H9 (cell line): Measurements from ENCODE around the gene CCDC12. TPM values are rescaled to one million over a fixed set of nuclear protein-coding genes. Genes with fewer than 3 reads are reported as not detected.

Experiments
- DNase-seq: peaks from one replicate; pipeline ENCODE4 v3.0.0-alpha.2; 2017
- H2AFZ ChIP-seq: one replicate; pipeline ENCODE4 v1.6.1; 2013; ENCODE audit warnings: mild to moderate bottlenecking, low read length, control low read depth, moderate library complexity
- H2AK5ac ChIP-seq: 2 replicates; pipeline ENCODE4 v1.6.1; 2013; ENCODE audit warnings: low read length, control low read depth, mixed read lengths; ENCODE audit not compliant: insufficient read length
- H2BK120ac ChIP-seq: one replicate; pipeline ENCODE4 v1.6.1; 2013; ENCODE audit warnings: low read depth, mild to moderate bottlenecking, low read length, control low read depth, inconsistent platforms; ENCODE audit not compliant: poor library complexity, severe bottlenecking
- H2BK12ac ChIP-seq: 2 replicates; pipeline ENCODE4 v1.6.1; 2013; ENCODE audit warnings: low read length, control low read depth, mixed read lengths, low read depth; ENCODE audit not compliant: insufficient read length
- H2BK15ac ChIP-seq: 2 replicates; pipeline ENCODE4 v1.6.1; 2013; ENCODE audit warnings: low read depth, low read length, control low read depth
- H2BK20ac ChIP-seq: one replicate; pipeline ENCODE4 v1.6.1; 2013; ENCODE audit warnings: low read depth, mild to moderate bottlenecking, low read length, control low read depth, inconsistent platforms; ENCODE audit not compliant: poor library complexity, severe bottlenecking
- H2BK5ac ChIP-seq: 2 replicates; pipeline ENCODE4 v1.6.1; 2013; ENCODE audit warnings: low read length, control low read depth, mixed read lengths; ENCODE audit not compliant: insufficient read length
- H3K14ac ChIP-seq: 2 replicates; pipeline ENCODE4 v1.6.1; 2013; ENCODE audit warnings: low read length, control low read depth; ENCODE audit not compliant: insufficient read depth
- H3K18ac ChIP-seq: 2 replicates; pipeline ENCODE4 v1.6.1; 2013; ENCODE audit warnings: low read depth, mild to moderate bottlenecking, mixed read lengths, low read length, control low read depth; ENCODE audit not compliant: insufficient read length
- H3K23ac ChIP-seq: 2 replicates; pipeline ENCODE4 v1.6.1; 2013; ENCODE audit warnings: low read length, control low read depth, mixed read lengths, low read depth; ENCODE audit not compliant: insufficient read length
- H3K23me2 ChIP-seq: 2 replicates; pipeline ENCODE4 v1.6.1; 2013; ENCODE audit warnings: low read depth, mild to moderate bottlenecking, mixed read lengths, low read length, control low read depth; ENCODE audit not compliant: insufficient read length, poor library complexity, severe bottlenecking
- H3K27ac ChIP-seq: 2 replicates; pipeline ENCODE4 v1.5.1; 2013; ENCODE audit warnings: low read length, control low read depth, mixed read lengths, low read depth; ENCODE audit not compliant: insufficient read length
- H3K27me3 ChIP-seq: 2 replicates; pipeline ENCODE4 v1.6.1; 2013; ENCODE audit warnings: low read length, control low read depth, inconsistent platforms; ENCODE audit not compliant: insufficient read depth
- H3K4ac ChIP-seq: 2 replicates; pipeline ENCODE4 v1.6.1; 2013; ENCODE audit warnings: low read depth, mild to moderate bottlenecking, control low read depth, inconsistent platforms, low read length, moderate library complexity
- H3K4me1 ChIP-seq: 2 replicates; pipeline ENCODE4 v1.6.1; 2013; ENCODE audit warnings: low read length, control low read depth, inconsistent platforms; ENCODE audit not compliant: insufficient read depth
- H3K4me2 ChIP-seq: 2 replicates; pipeline ENCODE4 v1.6.1; 2013; ENCODE audit warnings: low read length, control low read depth, mixed read lengths; ENCODE audit not compliant: insufficient read length, insufficient read depth
- H3K56ac ChIP-seq: 2 replicates; pipeline ENCODE4 v1.6.1; 2013; ENCODE audit warnings: low read depth, mild to moderate bottlenecking, mixed read lengths, low read length, control low read depth; ENCODE audit not compliant: insufficient read length
- H3K79me1 ChIP-seq: 2 replicates; pipeline ENCODE4 v1.6.1; 2013; ENCODE audit warnings: low read depth, mild to moderate bottlenecking, moderate library complexity, low read length, control low read depth, inconsistent platforms; ENCODE audit not compliant: insufficient read depth, poor library complexity, severe bottlenecking
- H3K79me2 ChIP-seq: 2 replicates; pipeline ENCODE4 v1.6.1; 2013; ENCODE audit warnings: low read length, control low read depth, inconsistent platforms; ENCODE audit not compliant: insufficient read depth
- H3K9ac ChIP-seq: 2 replicates; pipeline ENCODE4 v1.6.1; 2013; ENCODE audit warnings: low read length, control low read depth, mixed read lengths; ENCODE audit not compliant: insufficient read length; ENCODE audit errors: extremely low read depth
- H3K9me3 ChIP-seq: one replicate; pipeline ENCODE4 v1.6.1; 2013; ENCODE audit warnings: low read depth, low read length, inconsistent platforms; ENCODE audit not compliant: control insufficient read depth
- H3T11ph ChIP-seq: one replicate; pipeline ENCODE4 v1.6.1; 2013; ENCODE audit warnings: mild to moderate bottlenecking, low read length, control low read depth, inconsistent platforms
- H4K20me1 ChIP-seq: one replicate; pipeline ENCODE4 v1.6.1; 2013; ENCODE audit not compliant: control insufficient read depth, insufficient read length, insufficient read depth
- H4K5ac ChIP-seq: 2 replicates; pipeline ENCODE4 v1.6.1; 2013; ENCODE audit warnings: low read depth, mild to moderate bottlenecking, mixed read lengths, low read length, control low read depth; ENCODE audit not compliant: insufficient read length
- H4K8ac ChIP-seq: replicated peaks from 2 replicates; pipeline ENCODE4 v1.6.1; 2013; ENCODE audit warnings: low read length, control low read depth, mixed read lengths, low read depth; ENCODE audit not compliant: insufficient read length
- H4K91ac ChIP-seq: 2 replicates; pipeline ENCODE4 v1.6.1; 2013; ENCODE audit warnings: low read depth, mild to moderate bottlenecking, moderate library complexity, mixed read lengths, low read length, control low read depth; ENCODE audit not compliant: insufficient read length
- H3K27ac Mint-ChIP-seq, 3 experiments: 2 replicates in 2 of 3; 3 replicates in 1 of 3; pipeline ENCODE4 v1.8.0; 2020 to 2021; ENCODE audit warnings: mixed read lengths in 3 of 3, mild to moderate bottlenecking in 1 of 3, moderate library complexity in 1 of 3
- H3K27me3 Mint-ChIP-seq: 2 replicates; pipeline ENCODE4 v1.8.0; 2021; ENCODE audit warnings: low read depth, mild to moderate bottlenecking, moderate library complexity, mixed read lengths
- H3K36me3 Mint-ChIP-seq, 3 experiments: 2 replicates in 2 of 3; 3 replicates in 1 of 3; pipeline ENCODE4 v1.8.0; 2020 to 2021; ENCODE audit warnings: low read depth in 3 of 3, mixed read lengths in 3 of 3; ENCODE audit not compliant: insufficient read depth in 1 of 3
- H3K4me1 Mint-ChIP-seq, 2 experiments: 2 replicates each; pipeline ENCODE4 v1.8.0; 2020; ENCODE audit warnings: mixed read lengths in 2 of 2
- H3K4me3 Mint-ChIP-seq, 2 experiments: 2 replicates in 1 of 2; 3 replicates in 1 of 2; pipeline ENCODE4 v1.8.0; 2020 to 2021; ENCODE audit warnings: mild to moderate bottlenecking in 2 of 2, mixed read lengths in 2 of 2, moderate library complexity in 1 of 2
- H3K9me3 Mint-ChIP-seq, 2 experiments: 2 replicates in 1 of 2; 3 replicates in 1 of 2; pipeline ENCODE4 v1.8.0; 2020; ENCODE audit warnings: mild to moderate bottlenecking in 2 of 2, mixed read lengths in 2 of 2, moderate library complexity in 1 of 2
- WGBS: extraction: QIAGEN DNeasy Blood & Tissue Kit; methylation state at CpG from one replicate; pipeline ENCODE4 v1.1.7; 2013; ENCODE audit warnings: missing lambda C conversion rate, low lambda C conversion rate, mixed read lengths; ENCODE audit not compliant: insufficient read length; ENCODE audit errors: extremely low coverage; 5-methylcytosine and 5-hydroxymethylcytosine counted together
- total RNA-seq: library from RNA; stranded (reverse); gene quantifications from 2 replicates; pipeline ENCODE4 v1.2.1, GENCODE V29; 2021
- TF ChIP-seq, protein P1 (sequence below): fragments of 200-600 bp; sonication (generic); conservative IDR thresholded peaks from 3 replicates; pipeline ENCODE4 v1.8.0; 2021; ENCODE audit warnings: antibody characterized with exemption, mild to moderate bottlenecking

The CCDC12 gene
- total RNA-seq, 1 experiment from 2014 or later: 54.0 TPM

GRCh38 chr3:46962990-46963389, 13.6 kb downstream of the CCDC12 start:
- peaks cover 46 to 47% of the 10 kb centered on the region in 2 experiments for H3K4me1 Mint-ChIP-seq
- Histone ChIP-seq H2BK20ac (no peak overlapping the region), H3K9ac (no peak overlapping the region), H3K27ac (no peak overlapping the region), H2AK5ac (no peak overlapping the region), H3K4me1 (peaks cover 3% of the 10 kb centered on the region; the same call in 1 of the 2 replicates), H4K20me1 (peaks cover 3% of the 10 kb centered on the region), H3K23ac (no peak overlapping the region), H3K27me3 (no peaks in the 10 kb centered on the region), H2AFZ (no peak overlapping the region), H3K79me1 (peaks cover 8% of the 10 kb centered on the region), H4K8ac (no peak overlapping the region), H3T11ph (no peak overlapping the region), H3K14ac (no peak overlapping the region), H2BK5ac (no peak overlapping the region), H2BK120ac (no peak overlapping the region), H4K91ac (no peak overlapping the region), H2BK15ac (no peak overlapping the region), H3K23me2 (no peaks in the 10 kb centered on the region), H4K5ac (no peak overlapping the region), H3K18ac (no peak overlapping the region), H3K4me2 (no peak overlapping the region), H3K56ac (no peak overlapping the region), H3K4ac (no peak overlapping the region), H3K79me2 (peaks cover 47% of the 10 kb centered on the region), H2BK12ac (no peak overlapping the region), H3K9me3 (no peaks in the 10 kb centered on the region)
- H3K4me3 Mint-ChIP-seq: no peak overlapping the region
- H3K27me3 Mint-ChIP-seq: no peaks in the 10 kb centered on the region
- no peak overlapping the region for H3K27ac Mint-ChIP-seq
- peaks cover 6 to 21% of the 10 kb centered on the region in 2 experiments; a peak in 4 of 5 replicates for H3K9me3 Mint-ChIP-seq
- TF ChIP-seq, protein P1, sequence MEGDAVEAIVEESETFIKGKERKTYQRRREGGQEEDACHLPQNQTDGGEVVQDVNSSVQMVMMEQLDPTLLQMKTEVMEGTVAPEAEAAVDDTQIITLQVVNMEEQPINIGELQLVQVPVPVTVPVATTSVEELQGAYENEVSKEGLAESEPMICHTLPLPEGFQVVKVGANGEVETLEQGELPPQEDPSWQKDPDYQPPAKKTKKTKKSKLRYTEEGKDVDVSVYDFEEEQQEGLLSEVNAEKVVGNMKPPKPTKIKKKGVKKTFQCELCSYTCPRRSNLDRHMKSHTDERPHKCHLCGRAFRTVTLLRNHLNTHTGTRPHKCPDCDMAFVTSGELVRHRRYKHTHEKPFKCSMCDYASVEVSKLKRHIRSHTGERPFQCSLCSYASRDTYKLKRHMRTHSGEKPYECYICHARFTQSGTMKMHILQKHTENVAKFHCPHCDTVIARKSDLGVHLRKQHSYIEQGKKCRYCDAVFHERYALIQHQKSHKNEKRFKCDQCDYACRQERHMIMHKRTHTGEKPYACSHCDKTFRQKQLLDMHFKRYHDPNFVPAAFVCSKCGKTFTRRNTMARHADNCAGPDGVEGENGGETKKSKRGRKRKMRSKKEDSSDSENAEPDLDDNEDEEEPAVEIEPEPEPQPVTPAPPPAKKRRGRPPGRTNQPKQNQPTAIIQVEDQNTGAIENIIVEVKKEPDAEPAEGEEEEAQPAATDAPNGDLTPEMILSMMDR: no peak
- DNase-seq: no peak
- WGBS: no CpG with 5 or more reads among the region's 1 CpG
- H3K36me3 Mint-ChIP-seq: peaks cover 32 to 37% (median 36%) of the 10 kb centered on the region in 3 experiments
